Left lung (tissue), 10 donors: ENCODE results near the gene POLD3. TPM values are rescaled to one million over a fixed set of nuclear protein-coding genes. Genes with fewer than 3 reads are reported as not detected.

Source experiments
- ATAC-seq: fragments of 200-7000 bp; cut with Tn5 transposase; one replicate; pipeline ENCODE4 v1.9.1; 2020; ENCODE audit warnings: moderate library complexity
- DNase-seq, 4 donors: peaks; one replicate each; pipeline ENCODE4 v3.0.0-alpha.2; 2013 to 2020
- H3K27ac ChIP-seq, 2 donors: fragments of 200-600 bp; sonication (generic) in 1 of 2; one replicate each; pipeline versions ENCODE4 v1.5.0 to v1.8.0; 2020 to 2021
- H3K27me3 ChIP-seq, 2 donors: fragments of 200-600 bp; sonication (generic) in 1 of 2; one replicate each; pipeline versions ENCODE4 v1.5.0 to v1.8.0; 2020 to 2021
- H3K36me3 ChIP-seq, 2 donors: fragments of 200-600 bp; sonication (generic) in 1 of 2; one replicate each; pipeline versions ENCODE4 v1.5.0 to v1.8.0; 2020 to 2021
- H3K4me1 ChIP-seq, 2 donors: fragments of 200-600 bp; one replicate each; pipeline ENCODE4 v1.8.0; 2021
- H3K4me3 ChIP-seq, 2 donors: fragments of 200-600 bp; sonication (generic) in 1 of 2; one replicate each; pipeline versions ENCODE4 v1.5.0 to v1.8.0; 2020 to 2021; ENCODE audit warnings: mild to moderate bottlenecking in 1 of 2
- H3K9me3 ChIP-seq, 2 donors: fragments of 200-600 bp; sonication (generic) in 1 of 2; one replicate each; pipeline versions ENCODE4 v1.5.0 to v1.8.0; 2020 to 2021
- intact Hi-C, 2 donors: fragments of 100-400 bp; cut with DNase I; formaldehyde crosslinking; loops; one replicate each; pipeline versions ENCODE4 v1.11.2 to v1.14.2; 2022
- polyA plus RNA-seq, 6 donors: library from polyadenylated mRNA; unstranded; fragments of 120-200 nt; gene quantifications; one replicate each; pipeline ENCODE4 v1.2.1, GENCODE V29; 2013; ENCODE audit not compliant: insufficient read length in 6 of 6
- total RNA-seq, 2 donors: library from RNA; stranded (reverse); fragmentation: NEBNext Ultra II Directional; extraction: Animal tissue kit (Norgen Biotek cat#: 25700); gene quantifications; one replicate each; pipeline ENCODE4 v1.2.1, GENCODE V29; 2021
- TF ChIP-seq, protein P1 (sequence below), 2 donors: fragments of 200-600 bp; sonication (generic) in 1 of 2; IDR thresholded peaks; one replicate each; pipeline versions ENCODE4 v1.5.0 to v1.8.0; 2021; ENCODE audit warnings: antibody characterized with exemption in 2 of 2
- donor health status: DM: no; HTN: yes; CAD: no.
- donor health status: DM: no; HTN: no; CAD: no.

Gene POLD3
- total and polyA plus RNA-seq, 8 donors, result 15.0 to 41.0 (median 32.2) TPM

DNA sequence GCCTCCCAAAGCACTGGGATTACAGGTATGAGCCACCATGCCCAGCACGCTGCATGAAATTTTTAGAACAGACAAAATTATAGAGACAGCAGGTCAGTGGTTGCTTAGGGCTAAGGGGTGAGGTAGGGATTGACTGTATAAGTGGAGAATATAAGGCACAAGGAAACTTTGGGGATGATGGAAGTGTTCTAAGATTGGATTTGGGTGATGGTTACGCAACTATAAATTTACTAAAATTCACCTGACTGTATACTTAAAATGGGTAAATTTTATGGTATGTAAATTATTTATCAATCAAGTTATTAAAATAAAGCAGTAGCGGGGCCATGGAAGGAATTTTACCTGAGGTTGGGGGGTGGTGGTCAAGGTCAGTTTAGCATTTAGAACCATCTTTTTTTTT, 16.4 kb upstream of the POLD3 start:
- intact Hi-C loops, result no loop called here
- Histone ChIP-seq H3K4me3 (no peak overlapping the region), H3K27ac (no peak overlapping the region), H3K4me1 (no peaks in the 10 kb centered on the region), H3K27me3 (no peaks in the 10 kb centered on the region), H3K36me3 (no peaks in the 10 kb centered on the region), H3K9me3 (no peaks in the 10 kb centered on the region)
- DNase-seq (no peak), ATAC-seq (no peak)
- TF ChIP-seq, protein P1, sequence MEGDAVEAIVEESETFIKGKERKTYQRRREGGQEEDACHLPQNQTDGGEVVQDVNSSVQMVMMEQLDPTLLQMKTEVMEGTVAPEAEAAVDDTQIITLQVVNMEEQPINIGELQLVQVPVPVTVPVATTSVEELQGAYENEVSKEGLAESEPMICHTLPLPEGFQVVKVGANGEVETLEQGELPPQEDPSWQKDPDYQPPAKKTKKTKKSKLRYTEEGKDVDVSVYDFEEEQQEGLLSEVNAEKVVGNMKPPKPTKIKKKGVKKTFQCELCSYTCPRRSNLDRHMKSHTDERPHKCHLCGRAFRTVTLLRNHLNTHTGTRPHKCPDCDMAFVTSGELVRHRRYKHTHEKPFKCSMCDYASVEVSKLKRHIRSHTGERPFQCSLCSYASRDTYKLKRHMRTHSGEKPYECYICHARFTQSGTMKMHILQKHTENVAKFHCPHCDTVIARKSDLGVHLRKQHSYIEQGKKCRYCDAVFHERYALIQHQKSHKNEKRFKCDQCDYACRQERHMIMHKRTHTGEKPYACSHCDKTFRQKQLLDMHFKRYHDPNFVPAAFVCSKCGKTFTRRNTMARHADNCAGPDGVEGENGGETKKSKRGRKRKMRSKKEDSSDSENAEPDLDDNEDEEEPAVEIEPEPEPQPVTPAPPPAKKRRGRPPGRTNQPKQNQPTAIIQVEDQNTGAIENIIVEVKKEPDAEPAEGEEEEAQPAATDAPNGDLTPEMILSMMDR (IDR thresholded peaks at IDR 0.05), result no peak

DNA sequence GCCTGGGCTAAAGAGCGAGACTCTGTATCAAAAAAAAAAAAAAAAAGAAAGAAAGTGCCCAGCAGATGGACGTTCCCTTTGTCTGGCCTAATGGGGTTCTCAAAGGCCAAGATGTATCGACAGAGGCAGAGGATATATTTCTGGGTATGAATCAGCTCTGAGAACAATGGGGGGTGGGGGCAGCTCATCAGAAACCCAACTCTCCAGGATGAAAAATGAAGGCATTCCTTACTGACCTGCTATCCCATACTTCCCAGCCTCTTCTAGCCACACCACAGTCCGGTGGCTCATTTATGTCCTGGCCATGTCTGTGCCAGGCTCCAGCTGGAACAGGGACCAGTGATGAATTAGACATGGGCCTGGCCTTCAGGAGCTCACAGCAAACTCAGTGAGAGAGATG, 15.2 kb upstream of the POLD3 start:
- Histone ChIP-seq H3K27me3 (no peaks in the 10 kb centered on the region), H3K9me3 (no peaks in the 10 kb centered on the region), H3K36me3 (no peaks in the 10 kb centered on the region), H3K4me1 (no peaks in the 10 kb centered on the region), H3K27ac (no peak overlapping the region), H3K4me3 (no peak overlapping the region)
- DNase-seq (no peak), ATAC-seq (no peak)
- TF ChIP-seq, protein P1 (IDR thresholded peaks at IDR 0.05), result no peak
- intact Hi-C loops, result no loop called here

DNA sequence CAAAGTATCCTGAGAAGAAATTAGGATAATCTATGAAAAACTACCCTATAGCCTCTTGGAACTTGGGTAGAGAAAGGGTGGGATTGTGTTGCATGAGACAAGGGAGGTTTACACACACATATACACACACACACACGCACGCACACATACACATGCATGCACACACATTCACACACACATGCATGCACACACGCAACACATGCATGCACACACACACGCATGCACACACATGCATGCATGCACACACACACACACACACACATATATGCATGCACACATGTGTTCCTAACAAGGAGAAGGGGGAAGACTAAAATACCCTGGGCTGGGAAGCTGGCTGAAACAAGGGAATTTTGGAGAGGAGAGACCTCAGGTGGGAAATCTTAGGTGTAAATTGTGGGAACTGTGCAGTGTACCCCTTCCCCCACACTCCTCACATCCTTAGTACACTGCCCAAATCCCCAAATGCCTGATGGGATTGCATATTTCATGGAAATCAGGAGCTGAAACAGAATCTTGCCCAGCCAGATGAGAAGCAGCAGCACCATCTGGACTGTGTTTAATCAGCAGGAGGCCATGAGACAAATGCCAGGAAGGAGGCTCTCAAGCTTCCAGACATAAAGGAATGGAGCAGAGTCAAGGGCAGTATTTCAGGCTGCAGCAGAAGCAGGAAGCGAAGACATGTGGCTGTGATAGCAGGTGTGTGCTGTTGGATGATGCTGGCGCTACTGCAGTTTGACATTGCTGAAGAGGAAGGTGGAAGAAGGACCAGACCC, 14.6 kb upstream of the POLD3 start:
- ATAC-seq, result no peak
- no peaks in the 10 kb centered on the region for H3K9me3 ChIP-seq
- intact Hi-C loops, result no loop called here
- no peak overlapping the region for H3K27ac ChIP-seq
- no peaks in the 10 kb centered on the region for H3K4me1 ChIP-seq
- TF ChIP-seq, protein P1 (IDR thresholded peaks at IDR 0.05), result no peak
- no peak overlapping the region for H3K4me3 ChIP-seq
- no peaks in the 10 kb centered on the region for H3K36me3 ChIP-seq
- H3K27me3 ChIP-seq, result no peaks in the 10 kb centered on the region
- DNase-seq, result no peak

DNA sequence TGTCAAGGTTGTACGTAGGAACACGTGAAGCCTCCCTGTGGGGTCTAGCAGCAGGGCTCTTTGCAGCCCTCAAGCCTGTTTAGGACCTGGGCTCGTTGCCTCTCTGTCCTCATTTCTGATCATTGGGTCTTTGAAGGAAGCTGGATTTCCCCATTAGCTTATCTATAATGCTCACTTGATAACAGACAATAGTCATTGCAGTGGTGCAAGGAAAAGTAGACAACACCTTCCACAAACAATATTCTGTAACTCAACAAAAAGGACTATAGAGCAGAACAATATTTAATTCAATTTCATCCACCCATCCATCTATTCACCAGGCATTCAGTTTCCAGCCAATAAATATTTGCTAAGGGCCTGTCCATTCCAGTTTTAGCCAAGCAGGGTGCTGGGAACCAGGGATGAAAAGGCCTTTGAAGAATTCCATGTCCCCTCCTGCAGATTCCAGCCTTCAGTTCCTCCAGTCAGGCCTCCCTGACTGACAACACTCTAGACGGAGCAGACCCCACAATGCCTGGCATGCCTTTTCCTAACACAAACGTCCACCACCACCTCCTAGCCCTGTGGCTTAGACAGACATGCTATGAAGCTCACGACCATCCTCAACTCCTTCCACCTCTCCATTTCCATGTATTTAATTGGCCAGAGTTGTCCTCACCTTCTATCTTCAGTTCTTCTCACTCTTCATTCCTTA, 12.7 kb upstream of the POLD3 start:
- ATAC-seq (no peak), DNase-seq (no peak)
- TF ChIP-seq, protein P1 (IDR thresholded peaks at IDR 0.05), result no peak
- Histone ChIP-seq H3K27me3 (no peaks in the 10 kb centered on the region), H3K36me3 (no peaks in the 10 kb centered on the region), H3K27ac (no peak overlapping the region), H3K9me3 (no peaks in the 10 kb centered on the region), H3K4me1 (no peaks in the 10 kb centered on the region), H3K4me3 (no peak overlapping the region)
- intact Hi-C loops, result no loop called here

DNA sequence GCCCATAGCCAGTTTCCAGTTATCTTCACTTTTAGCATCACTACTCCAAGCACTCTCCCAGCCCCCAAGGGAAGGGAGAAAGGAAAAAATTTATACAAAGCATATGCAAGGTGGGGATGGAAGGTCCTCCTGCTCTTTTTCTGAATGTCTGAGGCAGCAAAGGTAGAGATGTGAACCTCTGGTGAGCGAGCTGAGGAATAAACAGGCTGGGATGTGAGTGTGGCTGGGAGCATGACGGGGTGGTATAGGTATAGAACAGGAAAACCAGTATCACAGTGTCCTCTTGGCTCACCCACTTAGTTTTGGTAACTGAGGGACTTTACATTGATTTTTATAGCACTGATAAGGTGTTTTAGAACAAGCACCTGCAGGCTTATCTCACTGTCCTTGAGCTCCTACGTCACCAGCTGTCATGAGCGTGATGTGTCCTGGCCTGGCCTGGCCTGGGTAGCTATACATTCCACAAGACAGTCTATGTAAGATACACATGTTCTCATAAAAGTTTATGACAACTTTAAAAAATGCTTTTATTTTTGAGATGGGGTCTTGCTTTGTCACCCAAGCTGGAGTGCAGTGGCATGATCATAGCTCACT, 10.3 kb upstream of the POLD3 start:
- H3K27ac ChIP-seq, result peak overlapping the region; percentile 41 to 73

More for the DNA sequence above, 10.3 kb upstream of the POLD3 start:
- no peak for ATAC-seq
- Histone ChIP-seq H3K4me3 (no peak overlapping the region), H3K36me3 (no peaks in the 10 kb centered on the region), H3K9me3 (no peaks in the 10 kb centered on the region), H3K4me1 (no peaks in the 10 kb centered on the region), H3K27me3 (no peaks in the 10 kb centered on the region)
- TF ChIP-seq, protein P1 (IDR thresholded peaks at IDR 0.05), result no peak
- no peak for DNase-seq
- intact Hi-C loops, result no loop called here
